NCI-H1436 (cell line): ENCODE measurements around the gene NR5A1.

ENCODE experiments used
- DNase-seq: peaks from one replicate; lab custom pipeline; 2025; lab: John Stamatoyannopoulos, UW

Gene NR5A1

GRCh38 chr9:124457887-124458431, 49.2 kb downstream of the NR5A1 start:
- DNase-seq: no peak

GRCh38 chr9:124457079-124457886, 49.9 kb downstream of the NR5A1 start:
- DNase-seq: no peak

GRCh38 chr9:124456341-124457078, 50.7 kb downstream of the NR5A1 start:
- DNase-seq: no peak

- DNase-seq: no peak
Measured at GRCh38 chr9:124455820-124456219, 51.4 kb downstream of the NR5A1 start.

GRCh38 chr9:124454791-124455443, 52.3 kb downstream of the NR5A1 start:
- no peak for DNase-seq

- no peak for DNase-seq
Measured at GRCh38 chr9:124454296-124454695, 52.9 kb downstream of the NR5A1 start.

GRCh38 chr9:124453586-124454191, 53.5 kb downstream of the NR5A1 start:
- DNase-seq: no peak

- DNase-seq: no peak
Measured at GRCh38 chr9:124452841-124453585, 54.2 kb downstream of the NR5A1 start.

- DNase-seq: no peak
Measured at GRCh38 chr9:124452326-124452725, 54.9 kb downstream of the NR5A1 start.

GRCh38 chr9:124450931-124451661, 56.1 kb downstream of the NR5A1 start:
- no peak for DNase-seq

GRCh38 chr9:124450241-124450924, 56.8 kb downstream of the NR5A1 start, which contains the start of gene ADGRD2:
TSS of gene ADGRD2 (plus strand) at chr9:124450451. CDS start at chr9:124451667, 1,216 bp downstream.
- DNase-seq: peak; percentile 33

GRCh38 chr9:124449381-124450151, 57.6 kb downstream of the NR5A1 start:
- no peak for DNase-seq

GRCh38 chr9:124448019-124448418, 59.2 kb downstream of the NR5A1 start:
- no peak for DNase-seq

GRCh38 chr9:124447297-124447661, 59.9 kb downstream of the NR5A1 start:
- no peak for DNase-seq

GRCh38 chr9:124444166-124444565, 63.0 kb downstream of the NR5A1 start:
- DNase-seq: no peak

- no peak for DNase-seq
Measured at GRCh38 chr9:124443625-124444024, 63.6 kb downstream of the NR5A1 start.

- no peak for DNase-seq
Measured at GRCh38 chr9:124442826-124443225, 64.4 kb downstream of the NR5A1 start.

GRCh38 chr9:124442379-124442778, 64.8 kb downstream of the NR5A1 start:
- no peak for DNase-seq

- DNase-seq: no peak
Measured at GRCh38 chr9:124441291-124441690, 65.9 kb downstream of the NR5A1 start.
